NOMO-1 treated with dmso at 0.1 percent for 144 hours (cell line): ENCODE measurements around the gene ZNF248.
A peak's percentile ranks its signal among the peaks of the same experiment; 100 is the strongest.
"Not testable (repeated sequence)": the region's sequence is repeated elsewhere in the genome, so short reads cannot be mapped to it uniquely, and the experiment has no call there.

Source experiments
- DNase-seq: peaks from one replicate; lab custom pipeline; 2025; ENCODE audit not compliant: unreplicated experiment; lab: John Stamatoyannopoulos, UW

ZNF248 gene

DNA sequence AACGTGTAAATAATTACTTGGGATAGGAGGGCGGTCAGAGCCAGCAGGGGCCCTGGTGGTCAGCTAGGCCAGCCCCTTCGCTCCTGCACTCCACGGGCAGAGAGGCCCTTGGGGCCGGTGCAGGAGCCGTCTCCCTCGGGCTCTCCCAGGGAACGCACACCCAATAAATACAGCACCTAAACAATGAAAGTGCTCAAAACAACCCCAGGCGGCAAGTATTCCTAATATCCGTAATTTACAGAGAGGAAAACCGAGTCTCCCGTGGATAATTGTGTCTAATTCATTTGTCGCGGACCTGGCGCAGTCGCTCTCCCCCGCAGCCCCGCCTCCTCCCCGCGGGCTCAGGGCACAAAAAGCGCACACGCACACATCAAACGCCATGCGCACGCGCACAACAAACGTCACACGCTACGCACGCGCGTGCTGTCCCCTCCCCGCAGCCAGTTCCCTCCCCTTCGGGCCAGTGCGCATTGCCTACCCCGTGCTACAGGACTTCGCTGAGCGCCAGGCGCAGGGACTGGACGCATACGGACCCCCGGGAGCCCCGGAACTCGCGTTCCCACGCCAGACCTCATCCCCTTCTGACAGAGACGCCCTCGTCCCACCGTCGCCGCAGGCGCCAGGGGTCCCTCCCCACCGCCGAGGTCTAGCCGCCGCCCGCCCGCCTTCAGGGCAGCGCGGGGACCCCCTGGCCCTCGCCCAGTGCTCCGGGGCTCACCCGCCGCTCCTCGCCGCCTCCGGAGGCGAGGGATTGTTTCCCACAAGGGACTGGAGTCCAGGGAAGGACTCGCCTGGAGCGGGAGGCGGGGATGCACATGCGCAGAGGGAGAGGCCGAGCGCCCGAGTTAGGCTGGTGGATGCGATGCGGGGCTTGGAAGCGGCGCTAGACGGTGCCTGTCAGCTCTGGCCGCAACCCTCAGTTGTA, at the start of gene ZNF248:
Gene ZNF248, minus strand, starts transcription at position 324 of the 925 bp plus-strand sequence. CDS start 1,300 bp downstream, outside the sequence.
- DNase-seq = peak; percentile 94

DNA sequence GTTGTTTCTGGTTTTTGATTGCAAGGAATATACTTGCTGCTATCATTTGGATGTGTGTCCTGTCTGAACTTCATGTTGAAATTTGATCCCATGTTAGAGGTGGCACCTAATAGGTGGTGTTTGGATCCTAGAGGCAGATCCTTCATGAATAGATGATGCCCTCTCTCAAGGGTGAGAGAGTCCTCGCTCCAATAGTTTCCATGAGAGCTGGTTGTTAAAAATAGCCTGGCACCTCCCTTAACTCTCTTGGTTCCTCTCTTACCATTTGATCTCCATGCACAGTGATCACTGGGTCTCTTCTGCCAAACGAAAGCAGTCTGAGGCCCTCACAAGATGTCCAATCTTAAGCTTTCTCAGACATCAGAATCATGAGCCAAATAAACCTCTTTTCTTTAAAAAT, 49.0 kb upstream of the ZNF248 start:
- DNase-seq = no peak

DNA sequence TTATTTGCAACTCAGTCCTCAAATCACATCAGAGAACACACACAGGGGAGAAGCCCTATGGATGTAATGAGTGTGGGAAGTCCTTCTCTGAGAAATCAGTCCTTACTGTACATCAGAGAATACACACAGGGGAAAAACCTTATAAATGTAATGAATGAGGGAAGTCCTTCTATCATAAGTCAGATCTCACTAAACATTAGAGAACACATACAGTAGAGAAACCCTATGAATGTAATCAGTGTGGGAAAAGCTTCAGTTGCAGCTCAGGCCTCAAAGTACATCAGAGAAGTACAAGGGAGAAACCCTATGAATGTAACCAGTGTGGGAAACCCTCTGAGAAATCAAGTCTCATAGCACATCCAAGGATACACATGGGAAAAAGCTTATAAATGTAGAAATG, 39.0 kb upstream of the ZNF248 start:
- DNase-seq = no peak

DNA sequence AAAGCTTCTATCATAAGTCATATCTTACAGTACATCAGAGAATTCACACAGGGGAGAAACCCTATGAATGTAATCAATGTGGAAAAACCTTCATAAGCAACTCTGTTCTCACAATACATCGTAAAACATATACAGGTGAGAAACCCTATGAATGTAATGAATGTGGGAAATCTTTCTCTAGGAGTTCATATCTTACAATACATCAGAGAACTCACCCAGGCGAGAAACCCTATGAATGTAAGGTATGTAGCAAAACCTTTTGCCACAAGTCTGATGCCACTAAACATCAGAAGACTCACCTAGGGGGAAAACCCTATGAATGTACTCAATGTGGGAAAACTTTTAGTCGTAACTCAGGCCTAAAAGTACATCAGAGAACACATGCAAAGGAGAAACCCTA, 38.3 kb upstream of the ZNF248 start:
- DNase-seq = no peak

DNA sequence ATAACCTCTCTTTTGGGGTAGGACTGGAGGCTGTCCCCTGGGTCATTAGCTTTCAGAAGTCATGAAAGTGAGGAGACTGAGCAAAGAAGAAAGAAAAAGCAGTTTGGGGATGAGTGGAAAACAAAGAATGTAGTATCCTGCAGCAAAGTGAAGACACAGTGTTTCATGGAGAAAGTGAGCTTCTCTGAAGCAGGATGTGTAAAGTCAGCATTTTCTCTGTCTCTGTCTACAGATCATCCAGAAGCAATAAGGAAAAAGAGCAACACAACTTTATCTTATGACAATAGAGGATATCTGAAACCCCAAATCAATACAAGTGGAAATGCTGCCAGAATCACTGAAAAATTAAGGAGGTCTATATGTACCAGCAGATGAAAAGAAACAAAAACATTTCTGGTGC, 28.4 kb upstream of the ZNF248 start:
- DNase-seq = no peak

DNA sequence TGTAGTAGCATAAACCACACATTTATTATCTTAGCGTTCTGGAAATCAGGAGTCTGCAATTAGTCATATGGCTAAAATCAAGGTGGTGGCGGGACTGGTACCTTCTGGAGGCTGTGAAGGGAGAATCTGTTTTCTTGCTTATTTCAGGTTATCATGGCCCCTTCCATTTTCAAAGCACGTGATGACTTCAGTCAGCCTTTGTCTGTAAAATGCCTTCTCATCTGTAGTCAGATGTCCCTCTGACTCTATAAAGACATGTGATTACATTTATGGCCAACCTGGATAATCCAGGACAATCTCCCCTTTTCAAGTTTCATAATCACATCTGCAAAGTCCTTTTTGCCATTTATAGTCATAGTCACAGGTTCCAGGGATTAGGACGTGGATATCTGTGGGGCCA, 15.5 kb upstream of the ZNF248 start:
- DNase-seq = no peak

DNA sequence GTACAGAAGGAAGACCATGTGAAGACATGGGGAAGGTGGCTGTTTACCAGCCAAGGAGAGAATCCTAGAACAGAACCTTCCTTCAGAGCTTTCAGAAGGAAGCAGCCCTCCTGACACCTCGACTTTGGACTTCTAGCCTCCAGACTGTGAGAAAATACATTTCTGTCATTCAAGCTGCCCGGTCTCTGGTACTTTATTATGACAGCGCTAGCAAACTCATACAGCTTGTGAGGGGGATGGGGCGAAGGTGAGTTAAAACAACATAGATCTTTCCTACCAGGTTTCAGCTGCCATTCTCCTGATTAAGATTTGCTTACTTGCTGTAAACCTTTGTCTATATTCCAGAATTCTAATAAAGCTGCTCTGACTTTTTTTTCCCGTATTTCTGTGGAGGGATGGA, 14.9 kb upstream of the ZNF248 start:
- no peak for DNase-seq

DNA sequence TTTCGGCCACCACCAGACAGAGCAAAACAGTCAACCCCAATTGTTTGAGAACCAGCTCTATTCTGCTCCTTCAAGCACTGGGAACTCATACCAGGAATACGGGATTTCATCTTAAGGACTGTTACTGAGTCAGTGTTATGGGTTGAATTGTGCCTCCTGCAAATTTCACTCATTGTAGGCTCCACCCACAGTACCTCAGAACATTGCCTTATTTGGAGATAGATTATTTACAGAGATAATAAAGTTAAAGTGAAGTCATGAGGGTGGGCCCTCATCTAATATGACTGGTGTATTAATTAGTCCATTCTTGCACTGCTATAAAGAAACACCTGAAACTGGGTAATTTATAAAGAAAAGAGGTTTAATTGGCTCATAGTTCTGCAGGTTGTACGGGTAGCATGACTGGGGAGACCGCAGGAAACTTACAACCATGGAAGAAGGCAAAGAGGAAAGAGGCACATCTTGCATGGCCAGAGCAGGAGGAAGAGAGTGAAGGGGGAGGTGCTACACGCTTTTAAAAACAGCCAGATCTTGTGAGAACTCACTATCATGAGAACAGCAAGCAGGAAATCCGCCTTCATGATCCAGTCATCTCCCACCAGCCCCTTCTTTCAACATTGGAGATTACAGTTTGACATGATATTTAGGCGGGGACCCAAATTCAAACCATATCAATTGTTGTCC, 14.3 kb upstream of the ZNF248 start:
- no peak for DNase-seq

DNA sequence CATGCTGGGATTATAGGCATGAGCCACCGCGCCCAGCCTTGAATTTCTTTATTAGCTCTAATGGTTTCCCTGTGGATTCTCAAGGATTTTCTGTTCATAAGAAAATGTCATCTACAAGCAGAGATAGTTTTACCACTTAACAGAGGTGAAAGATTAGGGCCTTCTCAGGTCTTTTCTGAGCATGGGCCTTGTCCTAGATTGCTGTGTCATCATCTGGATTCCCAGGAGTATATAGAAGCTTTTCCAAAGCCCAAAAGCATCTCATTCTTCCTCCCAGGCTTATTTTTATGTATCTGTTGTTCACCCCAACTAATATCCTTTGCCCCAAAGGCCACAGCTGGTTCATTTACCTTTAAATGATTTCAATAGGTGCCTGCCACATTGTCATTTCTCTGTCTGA, 13.7 kb upstream of the ZNF248 start:
- no peak for DNase-seq

DNA sequence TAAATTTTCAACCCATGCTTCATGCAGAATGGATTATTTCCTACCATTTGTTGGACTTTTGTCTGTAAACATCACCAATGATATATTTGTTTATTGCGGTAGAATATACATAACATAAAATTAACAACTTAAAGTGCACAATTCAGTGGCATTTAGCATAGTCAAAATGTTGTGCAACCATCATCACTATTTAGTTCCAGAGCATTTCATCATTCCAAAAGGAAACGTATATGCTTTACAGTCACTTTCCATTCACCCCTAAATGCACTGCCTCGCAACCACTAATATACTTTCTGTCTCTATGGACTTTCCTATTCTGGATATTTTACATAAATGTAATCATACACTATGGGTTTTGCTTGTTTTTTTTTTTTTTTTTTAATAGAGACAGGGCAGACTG, 11.4 kb upstream of the ZNF248 start:
- DNase-seq = no peak

DNA sequence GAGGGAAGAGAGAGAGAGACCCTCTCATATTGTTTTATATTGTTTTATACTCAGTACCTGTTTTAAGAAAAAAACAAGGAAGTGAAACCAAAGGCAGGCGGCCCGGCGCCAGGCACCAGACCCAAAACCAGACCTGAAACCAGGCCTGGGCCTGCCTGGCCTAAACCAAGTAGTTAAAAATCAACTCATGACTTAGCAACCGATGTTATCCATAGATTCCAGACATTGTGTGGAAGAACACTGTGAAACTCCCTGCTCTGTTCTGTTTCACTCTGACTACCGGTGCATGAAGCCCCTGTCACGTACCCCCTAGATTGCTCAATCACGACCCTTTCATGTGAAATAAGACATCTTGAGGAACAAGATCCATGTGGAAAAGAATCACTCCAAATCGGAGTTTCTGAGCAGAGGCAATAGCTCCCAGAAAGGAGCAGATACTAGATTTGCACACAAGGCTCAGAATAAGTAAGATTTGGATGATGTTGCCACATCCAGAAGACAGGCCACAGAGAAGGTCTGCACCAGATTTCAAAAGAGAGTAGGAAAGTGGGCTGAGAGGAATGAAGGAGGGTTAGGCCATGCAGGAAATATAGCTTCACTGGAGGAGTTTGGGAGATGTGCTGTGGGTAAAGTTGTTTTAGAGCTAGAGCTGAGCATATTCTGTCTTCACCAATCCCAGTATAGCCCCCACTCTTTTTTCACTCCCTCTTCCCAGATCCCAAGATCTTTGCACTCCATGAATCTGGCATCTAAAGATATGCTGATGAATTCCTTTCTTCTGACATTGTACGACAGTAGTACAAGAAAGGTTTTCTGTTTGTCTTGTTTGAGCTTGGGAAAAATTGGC, 8.8 kb upstream of the ZNF248 start:
- no peak for DNase-seq

DNA sequence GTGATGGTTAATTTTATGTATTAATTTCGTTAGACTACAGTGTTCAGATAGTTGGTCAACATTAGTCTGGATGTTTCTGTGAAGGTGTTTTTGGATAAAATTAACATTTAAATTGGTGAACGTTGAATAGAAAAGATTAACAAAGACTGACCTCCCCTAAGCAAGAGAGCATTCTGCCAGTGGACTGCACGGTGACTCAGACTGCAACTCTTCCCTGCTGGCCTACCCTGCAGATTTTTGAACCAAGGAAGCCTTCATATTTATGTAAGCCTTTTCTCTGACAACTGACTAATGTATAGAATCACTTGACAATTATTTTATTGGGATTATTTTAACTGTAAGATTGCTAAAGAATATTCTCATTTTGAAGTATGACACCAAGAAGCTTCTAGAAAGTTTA, 7.9 kb upstream of the ZNF248 start:
- DNase-seq = no peak

DNA sequence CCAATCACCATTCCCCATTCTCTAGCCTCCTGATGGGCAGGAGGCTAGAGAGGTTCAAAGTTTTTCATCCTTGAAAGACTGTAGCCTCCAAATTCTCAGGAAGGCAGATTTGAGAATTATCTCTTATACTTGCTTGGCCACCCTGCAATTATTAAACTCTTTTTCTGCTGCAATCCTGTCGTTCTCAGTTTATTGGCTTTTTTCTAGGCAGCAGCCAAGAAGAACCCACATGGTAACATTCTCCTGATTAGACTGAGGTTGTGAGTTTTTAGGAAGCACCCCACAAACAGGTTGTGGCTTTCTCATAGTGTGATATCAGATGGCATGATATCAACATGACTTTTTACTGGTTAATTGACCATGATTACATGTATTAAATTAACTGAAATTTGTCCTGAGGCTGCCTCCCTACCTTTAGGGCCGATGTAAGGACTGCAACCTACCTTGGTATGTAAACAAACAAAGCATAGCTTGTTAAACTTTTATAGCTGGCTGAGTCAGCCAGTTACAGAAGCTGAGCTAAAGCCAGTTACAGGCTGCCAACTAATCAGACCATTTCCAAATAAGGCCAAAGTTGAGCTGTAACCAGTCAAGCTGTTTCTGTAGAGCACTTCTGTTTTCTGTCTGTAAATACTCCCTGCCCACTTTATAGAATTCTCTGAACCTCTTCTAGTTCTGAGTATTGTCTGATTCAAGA, 3.2 kb upstream of the ZNF248 start:
- DNase-seq = no peak

DNA sequence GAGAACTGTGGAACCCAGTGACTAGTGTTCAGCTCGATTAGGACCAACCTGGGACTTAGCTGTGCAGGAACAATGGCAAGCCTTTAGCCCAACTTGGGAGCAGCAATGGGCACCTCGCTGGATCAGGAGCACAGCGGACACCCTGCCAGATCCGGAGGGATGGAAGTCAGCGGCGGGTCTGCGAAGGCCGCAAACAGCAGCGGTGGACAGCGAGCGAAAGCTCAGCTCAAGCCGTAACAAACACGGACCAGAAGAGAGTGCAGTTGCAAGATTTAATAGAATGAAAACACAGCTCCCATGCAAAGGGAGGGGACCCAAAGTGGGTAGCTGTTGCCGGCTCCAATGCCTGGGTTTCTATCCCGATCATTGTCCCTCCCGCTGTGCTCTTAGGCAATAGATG, 1.9 kb upstream of the ZNF248 start:
- not testable (repeated sequence) for DNase-seq

DNA sequence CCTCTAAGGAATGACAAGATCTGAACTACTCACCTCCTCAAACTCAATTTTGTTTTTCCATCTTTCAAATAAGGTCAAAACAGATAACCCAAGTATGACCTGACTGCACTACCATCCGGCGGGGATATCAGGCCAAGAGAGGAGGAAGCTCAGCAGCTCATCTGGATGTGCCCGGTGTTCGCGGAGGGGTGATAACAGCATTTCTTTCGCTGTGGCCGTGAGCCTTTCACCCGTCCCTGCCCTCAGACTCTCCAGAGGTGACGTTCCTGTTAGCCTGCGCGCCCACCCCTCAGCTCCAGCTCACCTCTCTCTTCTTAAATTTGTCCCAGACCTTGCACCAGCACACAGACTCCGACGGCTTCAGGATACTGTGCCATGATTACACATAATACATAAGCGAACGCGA, 526 bp downstream of the ZNF248 start:
- peak; percentile 13 for DNase-seq

DNA sequence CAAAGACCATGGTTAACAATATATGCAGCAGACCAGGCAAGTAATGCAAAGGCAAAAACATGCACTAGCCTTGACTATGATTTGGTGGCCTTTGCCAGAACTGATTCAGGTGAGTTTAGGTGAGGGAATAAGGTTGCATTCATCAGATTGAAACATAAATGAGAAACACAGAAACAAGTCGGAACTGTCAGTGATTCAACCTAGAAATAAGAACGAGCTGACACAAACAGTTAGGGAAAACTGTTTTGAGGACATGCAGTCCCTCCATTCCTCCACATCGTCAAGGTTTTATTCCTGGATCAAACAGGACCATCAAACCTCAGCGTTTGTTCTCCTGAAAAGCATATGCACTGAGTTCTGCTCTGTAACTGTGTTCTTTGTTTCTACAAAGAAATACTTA, 1.8 kb downstream of the ZNF248 start:
- DNase-seq = no peak

DNA sequence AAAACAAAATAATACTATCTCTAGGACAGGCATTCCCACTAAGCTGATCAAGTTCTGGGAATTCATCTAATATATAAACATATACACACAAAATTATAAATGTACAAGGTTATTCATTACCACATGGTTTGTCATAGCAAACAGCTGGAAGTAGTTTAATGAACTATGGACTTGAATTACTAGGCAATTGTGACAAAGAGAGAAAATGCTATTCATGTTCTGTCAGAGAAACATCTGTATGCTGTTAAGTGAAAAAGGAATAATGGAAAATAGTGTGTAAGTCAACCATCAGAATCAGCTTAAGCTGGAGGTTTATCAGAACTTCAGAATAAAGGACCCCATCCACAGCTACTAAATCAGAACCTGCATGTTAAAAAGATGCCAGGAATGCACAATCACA, 2.8 kb downstream of the ZNF248 start:
- DNase-seq = no peak

DNA sequence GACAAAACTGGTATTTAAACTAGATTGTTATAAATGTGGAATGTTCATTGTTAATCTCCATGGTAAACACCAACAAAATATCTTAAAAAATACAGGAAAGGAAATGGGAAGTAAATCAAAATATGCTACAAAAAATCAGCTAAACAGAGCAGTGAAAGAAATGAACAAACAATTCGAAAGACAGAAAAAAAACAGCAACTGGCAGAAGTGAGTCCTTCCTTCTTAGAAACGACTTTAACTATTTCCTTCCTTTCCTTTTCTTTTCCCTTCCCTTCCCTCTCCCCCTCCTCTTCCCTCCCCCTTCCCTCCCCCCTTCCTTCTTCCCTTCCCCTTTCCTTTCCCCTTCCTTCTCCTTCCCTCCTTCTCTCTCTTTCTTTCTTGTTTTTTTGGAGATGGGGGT, 12.8 kb downstream of the ZNF248 start:
- DNase-seq = no peak

DNA sequence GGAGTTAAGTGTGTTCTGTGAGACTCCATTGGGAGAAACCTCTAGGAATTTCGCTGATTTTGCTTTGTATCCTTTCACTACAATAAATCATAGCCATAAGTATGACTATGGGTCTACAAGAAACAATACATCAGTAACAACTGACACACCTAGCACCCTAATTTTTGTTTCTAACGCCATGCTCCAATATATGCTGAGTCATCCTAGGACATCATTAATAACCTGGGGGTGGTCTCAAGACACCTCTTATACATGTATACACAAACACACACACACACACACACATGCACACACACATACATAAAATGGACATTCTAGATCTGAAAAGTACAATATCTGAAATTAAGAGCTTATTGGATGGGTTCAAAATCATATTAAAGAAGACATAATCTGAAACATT, 18.2 kb downstream of the ZNF248 start:
- DNase-seq = no peak

DNA sequence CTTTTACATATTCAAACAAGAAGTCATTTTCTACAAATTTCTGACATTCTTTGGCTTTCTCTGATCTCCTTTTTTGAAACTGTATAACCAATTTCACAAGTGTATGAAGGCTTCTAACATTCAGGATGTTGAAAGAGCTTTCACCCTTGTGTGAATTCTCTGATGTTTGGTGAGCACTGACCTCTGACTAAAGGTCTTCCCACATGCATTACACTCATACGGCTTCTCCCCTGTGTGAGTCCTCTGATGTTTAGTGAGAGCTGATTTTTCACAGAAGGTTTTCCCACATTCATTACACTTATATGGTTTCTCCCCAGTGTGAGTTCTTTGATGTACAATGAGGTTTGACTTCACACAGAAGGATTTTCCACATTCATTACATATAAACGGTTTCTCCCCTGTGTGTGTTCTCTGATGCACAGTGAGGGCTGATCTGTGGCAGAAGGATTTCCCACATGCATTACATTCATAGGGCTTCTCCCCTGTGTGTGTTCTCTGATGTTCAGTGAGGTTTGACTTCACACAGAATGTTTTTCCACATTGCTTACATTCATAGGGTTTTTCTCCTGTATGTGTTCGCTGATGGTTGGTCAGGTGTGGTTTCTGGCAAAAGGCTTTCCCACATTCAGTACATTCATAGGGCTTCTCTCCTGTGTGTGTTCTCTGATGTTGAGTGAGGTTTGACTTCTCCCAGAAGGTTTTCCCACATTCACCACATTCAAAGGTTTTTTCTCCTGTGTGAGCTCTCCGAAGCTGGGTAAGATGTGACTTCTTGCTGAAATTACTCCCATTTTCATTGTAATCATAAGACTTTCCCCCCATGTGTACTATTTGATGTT, 25.7 kb downstream of the ZNF248 start:
- DNase-seq = no peak
